ENCODE measurements around the gene LTBR. TPM values are rescaled to one million over a fixed set of nuclear protein-coding genes. Genes with fewer than 3 reads are reported as not detected.

Gene LTBR
- total and polyA plus RNA-seq, 2 of the 4 experiments (the other 2 are of a cell fraction): 19.7 to 62.5 TPM

- Histone ChIP-seq H3K4me2 (ENCODE audit: low read depth, low read length) (no peak overlapping the region), H3K23ac (ENCODE audit: low read depth, low read length) (peak overlapping the region; percentile 75; the same call in 1 of the 2 replicates), H2AFZ (replicated peaks; ENCODE audit: low read length, poor library complexity) (peak overlapping the region; percentile 66), H4K8ac (ENCODE audit: low read depth in 2 of 2, low read length in 2 of 2) (no peak overlapping the region; a peak in 2 of 4 replicates), H3K56ac (ENCODE audit: extremely low read depth, insufficient read depth, low read length) (no peak overlapping the region), H3K14ac (replicated peaks; ENCODE audit: low read depth, low read length) (0 out of 2 replicates have a peak overlapping the region, but pooled peaks have one; percentile 68), H3K4ac (ENCODE audit: low read depth, low read length) (0 out of 2 replicates have a peak overlapping the region, but pooled peaks have one; percentile 10), H2BK20ac (ENCODE audit: low read depth, low read length) (no peak overlapping the region), H4K20me1 (ENCODE audit: insufficient read depth, low read length) (no peaks in the 10 kb centered on the region), H2BK5ac (ENCODE audit: low read depth, low read length, poor library complexity, severe bottlenecking) (no peak overlapping the region), H3K9ac (ENCODE audit: low read depth, low read length) (no peak overlapping the region), H3K4me3 (ENCODE audit: insufficient read depth, low read depth, low read length) (no peak overlapping the region), H2BK15ac (ENCODE audit: low read depth, low read length) (peak overlapping the region; percentile 67; the same call in 2 of the 3 replicates), H2AK9ac (replicated peaks; ENCODE audit: low read depth, low read length, poor library complexity) (no peak overlapping the region), H3K27me3 (ENCODE audit: control insufficient read depth, insufficient read depth, low read length) (no peaks in the 10 kb centered on the region), H3K4me1 (ENCODE audit: control insufficient read depth, insufficient read depth, low read length) (peaks cover 23% of the 10 kb centered on the region), H4K91ac (ENCODE audit: insufficient read depth, low read depth, low read length) (0 out of 2 replicates have a peak overlapping the region, but pooled peaks have one; percentile 23), H3K9me3 (ENCODE audit: control insufficient read depth, insufficient read depth, low read length) (no peaks in the 10 kb centered on the region), H3K18ac (ENCODE audit: low read depth, low read length) (no peak overlapping the region), H4K5ac (ENCODE audit: low read depth, low read length) (no peak overlapping the region; the same call in 1 of the 2 replicates), H2BK120ac (ENCODE audit: low read depth, low read length) (no peak overlapping the region), H3K27ac (ENCODE audit: insufficient read depth, low read length) (no peak overlapping the region), H3K79me1 (ENCODE audit: low read depth in 1 of 2, low read length in 2 of 2) (peaks cover 6 to 28% of the 10 kb centered on the region in 2 experiments; a peak in 2 of 4 replicates), H3K9me1 (ENCODE audit: insufficient read depth, low read length) (peaks cover 28% of the 10 kb centered on the region), H3K36me3 (ENCODE audit: control insufficient read depth, insufficient read depth, low read length) (no peaks in the 10 kb centered on the region), H2AK5ac (ENCODE audit: low read depth, low read length) (peak overlapping the region; percentile 84)
- ChIA-PET POLR2A (ENCODE audit: unreplicated experiment) (no interaction called here), CTCF (no interaction called here)
- DNase-seq (no peak), ATAC-seq (ENCODE audit: low read depth) (no peak)
- TF ChIP-seq NFE2L2 (IDR thresholded peaks at IDR 0.05; ENCODE audit: low read depth, low read length) (no peak), CHD1 (IDR thresholded peaks at IDR 0.05; ENCODE audit: low read depth, low read length) (no peak), RAD21 (IDR thresholded peaks at IDR 0.05; ENCODE audit: low read length) (no peak), ELK1 (IDR thresholded peaks at IDR 0.05; ENCODE audit: borderline replicate concordance, low read depth, low read length) (no peak), BHLHE40 (IDR thresholded peaks at IDR 0.05; ENCODE audit: low read depth, low read length) (no peak), RCOR1 (IDR thresholded peaks at IDR 0.05; ENCODE audit: insufficient replicate concordance, low read length) (no peak), CTCF (conservative IDR thresholded peaks at IDR 0.05; ENCODE audit: low read depth, low read length) (no peak), POLR2A (IDR thresholded peaks at IDR 0.05; ENCODE audit: low read depth, low read length) (no peak), MAFK (IDR thresholded peaks at IDR 0.05; ENCODE audit: low read depth, low read length) (no peak), SMC3 (IDR thresholded peaks at IDR 0.05; ENCODE audit: low read depth, low read length) (no peak), RFX5 (IDR thresholded peaks at IDR 0.05; ENCODE audit: low read depth, low read length) (no peak), CEBPB (IDR thresholded peaks at IDR 0.05; ENCODE audit: low read depth, low read length) (no peak), MAZ (IDR thresholded peaks at IDR 0.05; ENCODE audit: borderline replicate concordance, low read depth, low read length) (no peak), FOS (IDR thresholded peaks at IDR 0.05; ENCODE audit: low read depth, low read length) (no peak), MXI1 (IDR thresholded peaks at IDR 0.05; ENCODE audit: borderline replicate concordance, low read depth, low read length) (no peak)
- no TSS peak for BruUV-seq (replicated peaks)
- dilution Hi-C loops (cut with HindIII; ENCODE audit: low sequenced_read_pairs, unreplicated experiment) (no loop called here), in situ Hi-C loops (cut with MboI; ENCODE audit: low sequenced_read_pairs) (no loop called here), intact Hi-C loops (cut with micrococcal nuclease) (no loop called here)
- WGBS, 2 experiments (ENCODE audit: extremely low coverage in 2 of 2, insufficient read length in 1 of 2): 85% methylated on average over 5 of the region's 8 CpGs; no CpG with 5 or more reads in 1 of the 2 experiments
These were observed 37.0 kb upstream of the LTBR start for GRCh38 chr12:6346942-6347341.
